Body of pancreas (tissue), 4 donors: ENCODE data around the gene CDH4.

ENCODE experiments used
- CTCF ChIP-seq, 7 experiments: fragments of 450-650 bp in 4 of 7; fragments of 200-600 bp in 3 of 7; sonication (generic) in 3 of 7; IDR thresholded peaks; one replicate each; pipeline ENCODE4 v1.5.1; 2016 to 2019; ENCODE audit warnings: antibody characterized with exemption in 7 of 7
- POLR2A ChIP-seq, 3 donors: fragments of 450-650 bp; IDR thresholded peaks; one replicate each; pipeline ENCODE4 v1.6.1; 2016; ENCODE audit warnings: antibody characterized with exemption in 3 of 3, mild to moderate bottlenecking in 2 of 3

- no peak for TF ChIP-seq POLR2A (IDR thresholded peaks at IDR 0.05)
- no peak for TF ChIP-seq CTCF (IDR thresholded peaks at IDR 0.05)
Observed at GRCh38 chr20:61614706-61615100, 362.6 kb downstream of the CDH4 start.
